Astrocyte (in vitro differentiated cells and primary cell): ENCODE data around the gene NUP37. TPM values are rescaled to one million over a fixed set of nuclear protein-coding genes. Genes with fewer than 3 reads are reported as not detected.

Experiments
- DNase-seq: peaks from one replicate; pipeline ENCODE4 v3.0.0-alpha.2; 2010; ENCODE audit warnings: low read depth
- FAIRE-seq: peaks from 2 replicates; lab custom pipeline; 2011; peaks lifted over from hg19 to GRCh38; lab: Jason Lieb, UNC
- H2AFZ ChIP-seq: 2 replicates; pipeline ENCODE4 v1.6.0; 2012; ENCODE audit warnings: low read depth, low read length, inconsistent platforms
- H3K27ac ChIP-seq: 2 replicates; pipeline ENCODE4 v1.5.1; 2011; ENCODE audit warnings: low read depth, low read length, inconsistent platforms
- H3K27me3 ChIP-seq: 2 replicates; pipeline ENCODE4 v1.6.0; 2011; ENCODE audit warnings: low read length, inconsistent platforms; ENCODE audit not compliant: insufficient read depth
- H3K36me3 ChIP-seq: 2 replicates; pipeline ENCODE4 v1.5.1; 2011; ENCODE audit warnings: low read length, inconsistent platforms; ENCODE audit not compliant: insufficient read depth
- H3K4me1 ChIP-seq: 2 replicates; pipeline ENCODE4 v1.5.1; 2011; ENCODE audit warnings: low read length, inconsistent platforms; ENCODE audit not compliant: insufficient read depth
- H3K4me2 ChIP-seq: 2 replicates; pipeline ENCODE4 v1.6.0; 2012; ENCODE audit warnings: low read length, inconsistent platforms
- H3K4me3 ChIP-seq: 2 replicates; pipeline ENCODE4 v1.5.1; 2011; ENCODE audit warnings: low read depth, mild to moderate bottlenecking, low read length, inconsistent platforms; ENCODE audit not compliant: insufficient read depth
- H3K79me2 ChIP-seq: 2 replicates; pipeline ENCODE4 v1.6.0; 2012; ENCODE audit warnings: mild to moderate bottlenecking, low read length, inconsistent platforms; ENCODE audit not compliant: insufficient read depth
- H3K9ac ChIP-seq: 2 replicates; pipeline ENCODE4 v1.6.0; 2012; ENCODE audit warnings: mild to moderate bottlenecking, low read length, inconsistent platforms
- H3K9me3 ChIP-seq: 2 replicates; pipeline ENCODE4 v1.5.1; 2012; ENCODE audit warnings: low read depth, mild to moderate bottlenecking, low read length, inconsistent platforms; ENCODE audit not compliant: insufficient read depth
- H4K20me1 ChIP-seq: 2 replicates; pipeline ENCODE4 v1.6.0; 2012; ENCODE audit warnings: low read length, inconsistent platforms; ENCODE audit not compliant: insufficient read depth
- H3K27ac Mint-ChIP-seq: one replicate; pipeline ENCODE4 v1.8.0; 2021; ENCODE audit warnings: mild to moderate bottlenecking, mixed read lengths; ENCODE audit not compliant: unreplicated experiment
- H3K27me3 Mint-ChIP-seq: one replicate; pipeline ENCODE4 v1.8.0; 2021; ENCODE audit warnings: low read depth, mixed read lengths; ENCODE audit not compliant: unreplicated experiment
- H3K36me3 Mint-ChIP-seq: one replicate; pipeline ENCODE4 v1.8.0; 2021; ENCODE audit warnings: low read depth, mixed read lengths; ENCODE audit not compliant: unreplicated experiment
- H3K4me1 Mint-ChIP-seq: one replicate; pipeline ENCODE4 v1.8.0; 2021; ENCODE audit warnings: low read depth, mixed read lengths; ENCODE audit not compliant: unreplicated experiment
- H3K4me3 Mint-ChIP-seq: one replicate; pipeline ENCODE4 v1.8.0; 2021; ENCODE audit warnings: mild to moderate bottlenecking, moderate library complexity, mixed read lengths; ENCODE audit not compliant: unreplicated experiment
- H3K9me3 Mint-ChIP-seq: one replicate; pipeline ENCODE4 v1.8.0; 2021; ENCODE audit warnings: mild to moderate bottlenecking, mixed read lengths; ENCODE audit not compliant: unreplicated experiment
- CTCF ChIP-seq: IDR thresholded peaks from 2 replicates; pipeline ENCODE4 v1.5.1; 2011; ENCODE audit warnings: low read depth, mild to moderate bottlenecking, inconsistent platforms, low read length, moderate library complexity; ENCODE audit not compliant: insufficient read depth
- EZH2 ChIP-seq: IDR thresholded peaks from 2 replicates; pipeline ENCODE4 v1.6.1; 2012; ENCODE audit warnings: mild to moderate bottlenecking, low read length, inconsistent platforms; ENCODE audit not compliant: insufficient read depth
- total RNA-seq: library from RNA; stranded (reverse); gene quantifications from 2 replicates; pipeline ENCODE4 v1.2.1, GENCODE V29; 2021

Gene NUP37
- total RNA-seq, 1 donor from 2014 or later, result 23.1 TPM

GRCh38 chr12:102059343-102059742 lies 60.6 kb downstream of the NUP37 start:
- Histone ChIP-seq H3K4me1 (no peaks in the 10 kb centered on the region), H3K27me3 (no peaks in the 10 kb centered on the region), H3K4me3 (no peak overlapping the region), H3K9me3 (no peaks in the 10 kb centered on the region), H3K27ac (no peak overlapping the region), H3K4me2 (no peak overlapping the region), H4K20me1 (no peaks in the 10 kb centered on the region), H3K79me2 (peaks cover 4% of the 10 kb centered on the region), H2AFZ (no peak overlapping the region), H3K36me3 (no peaks in the 10 kb centered on the region), H3K9ac (no peak overlapping the region)
- Mint-ChIP-seq H3K9me3 (no peaks in the 10 kb centered on the region), H3K4me3 (no peak overlapping the region), H3K27ac (no peak overlapping the region), H3K4me1 (no peaks in the 10 kb centered on the region), H3K36me3 (peaks cover 3% of the 10 kb centered on the region), H3K27me3 (no peaks in the 10 kb centered on the region)
- TF ChIP-seq EZH2, result no peak
- no peak for TF ChIP-seq CTCF
- DNase-seq (no peak), FAIRE-seq (no peak)

- no peak overlapping the region for H3K4me3 ChIP-seq
- no peak for DNase-seq
- Mint-ChIP-seq H3K4me3 (no peak overlapping the region), H3K4me1 (peaks cover 4% of the 10 kb centered on the region), H3K27me3 (no peaks in the 10 kb centered on the region), H3K27ac (no peak overlapping the region), H3K9me3 (no peaks in the 10 kb centered on the region), H3K36me3 (peaks cover 9% of the 10 kb centered on the region)
- no peak overlapping the region for H3K9ac ChIP-seq
- peaks cover 3% of the 10 kb centered on the region for H3K36me3 ChIP-seq
- no peaks in the 10 kb centered on the region for H3K27me3 ChIP-seq
- no peaks in the 10 kb centered on the region for H3K79me2 ChIP-seq
- no peak overlapping the region for H3K4me2 ChIP-seq
- no peaks in the 10 kb centered on the region for H3K4me1 ChIP-seq
- no peak overlapping the region for H2AFZ ChIP-seq
- FAIRE-seq, result no peak
- no peak for TF ChIP-seq CTCF
- TF ChIP-seq EZH2, result no peak
- H3K27ac ChIP-seq, result no peak overlapping the region
- peaks cover 13% of the 10 kb centered on the region for H4K20me1 ChIP-seq
- no peaks in the 10 kb centered on the region for H3K9me3 ChIP-seq
Measured at GRCh38 chr12:102054345-102054744, 65.6 kb downstream of the NUP37 start.

- Histone ChIP-seq H3K79me2 (no peaks in the 10 kb centered on the region), H3K36me3 (peaks cover 9% of the 10 kb centered on the region), H3K9ac (no peak overlapping the region), H3K4me2 (no peak overlapping the region), H3K27ac (no peak overlapping the region), H2AFZ (no peak overlapping the region), H3K4me1 (no peaks in the 10 kb centered on the region), H3K9me3 (no peaks in the 10 kb centered on the region), H3K27me3 (no peaks in the 10 kb centered on the region), H4K20me1 (peaks cover 13% of the 10 kb centered on the region), H3K4me3 (no peak overlapping the region)
- no peaks in the 10 kb centered on the region for H3K9me3 Mint-ChIP-seq
- H3K4me3 Mint-ChIP-seq, result no peak overlapping the region
- no peak overlapping the region for H3K27ac Mint-ChIP-seq
- no peak for DNase-seq
- H3K36me3 Mint-ChIP-seq, result peaks cover 9% of the 10 kb centered on the region
- no peaks in the 10 kb centered on the region for H3K27me3 Mint-ChIP-seq
- no peak for TF ChIP-seq CTCF
- no peak for TF ChIP-seq EZH2
- no peak for FAIRE-seq
- H3K4me1 Mint-ChIP-seq, result peaks cover 4% of the 10 kb centered on the region
Measured at GRCh38 chr12:102053062-102053349, 66.9 kb downstream of the NUP37 start.
